Measurements from ENCODE around the gene PRRC2B. TPM values are rescaled to one million over a fixed set of nuclear protein-coding genes. Genes with fewer than 3 reads are reported as not detected.

Gene PRRC2B
- total and polyA plus RNA-seq, 9 donors, result 86.7 to 319 (median 234) TPM

- intact Hi-C loops (cut with DNase I), result no loop called here
- Histone ChIP-seq H3K9me3 (no peaks in the 10 kb centered on the region), H3K36me3 (no peaks in the 10 kb centered on the region), H3K27me3 (no peaks in the 10 kb centered on the region), H3K4me1 (ENCODE audit: insufficient read depth) (no peaks in the 10 kb centered on the region), H3K27ac (no peak overlapping the region), H3K4me3 (no peak overlapping the region)
- TF ChIP-seq CTCF (IDR thresholded peaks at IDR 0.05), result no peak
- no peak for TF ChIP-seq POLR2A (IDR thresholded peaks at IDR 0.05)
- DNase-seq, result no peak
- WGBS, 3 donors, result 55 to 60% (median 56%) methylated on average over 8 of the region's 8 CpGs
Observed at GRCh38 chr9:131490514-131490913, 96.6 kb downstream of the PRRC2B start.

GRCh38 chr9:131491001-131491710, 97.3 kb downstream of the PRRC2B start:
- TF ChIP-seq CTCF (IDR thresholded peaks at IDR 0.05) (no peak), POLR2A (IDR thresholded peaks at IDR 0.05) (no peak), EP300 (IDR thresholded peaks at IDR 0.05) (no peak)
- no peak for DNase-seq
- no peak overlapping the region for H3K4me3 ChIP-seq
- H3K36me3 ChIP-seq, result no peaks in the 10 kb centered on the region
- 89 to 91% (median 90%) methylated on average over 20 of the region's 20 CpGs for WGBS, 3 donors
- H3K4me1 ChIP-seq (ENCODE audit: insufficient read depth), result no peaks in the 10 kb centered on the region
- H3K27me3 ChIP-seq, result no peaks in the 10 kb centered on the region
- H3K9me3 ChIP-seq, result no peaks in the 10 kb centered on the region
- H3K27ac ChIP-seq, result no peak overlapping the region
- intact Hi-C loops (cut with DNase I), result no loop called here

GRCh38 chr9:131492070-131492469, 98.2 kb downstream of the PRRC2B start:
- H3K4me1 ChIP-seq (ENCODE audit: insufficient read depth), result no peaks in the 10 kb centered on the region
- intact Hi-C loops (cut with DNase I), result no loop called here
- no peaks in the 10 kb centered on the region for H3K36me3 ChIP-seq
- H3K9me3 ChIP-seq, result no peaks in the 10 kb centered on the region
- H3K4me3 ChIP-seq, result no peak overlapping the region
- 76 to 86% (median 84%) methylated on average over 6 of the region's 6 CpGs for WGBS, 3 donors
- H3K27ac ChIP-seq, result no peak overlapping the region
- no peak for DNase-seq
- no peaks in the 10 kb centered on the region for H3K27me3 ChIP-seq
- TF ChIP-seq POLR2A (IDR thresholded peaks at IDR 0.05) (no peak), EP300 (IDR thresholded peaks at IDR 0.05) (no peak), CTCF (IDR thresholded peaks at IDR 0.05) (no peak)

- DNase-seq, result no peak
- H3K27ac ChIP-seq, result no peak overlapping the region
- intact Hi-C loops (cut with DNase I), result no loop called here
- H3K4me1 ChIP-seq (ENCODE audit: insufficient read depth), result no peaks in the 10 kb centered on the region
- H3K9me3 ChIP-seq, result no peaks in the 10 kb centered on the region
- H3K36me3 ChIP-seq, result no peaks in the 10 kb centered on the region
- no peaks in the 10 kb centered on the region for H3K27me3 ChIP-seq
- H3K4me3 ChIP-seq, result no peak overlapping the region
- TF ChIP-seq EP300 (IDR thresholded peaks at IDR 0.05), result no peak
- TF ChIP-seq POLR2A (IDR thresholded peaks at IDR 0.05), result no peak
- no peak for TF ChIP-seq CTCF (IDR thresholded peaks at IDR 0.05)
- WGBS, 3 donors, result 85 to 89% (median 88%) methylated on average over 22 of the region's 22 CpGs
Observed at GRCh38 chr9:131494296-131494870, 100.5 kb downstream of the PRRC2B start.

Measured in ovary (tissue), 9 donors.